NT2/D1 (cell line): ENCODE data around the gene C6orf62.

Experiments
- YY1 ChIP-seq: IDR thresholded peaks from 2 replicates; pipeline ENCODE4 v1.6.1; 2011; ENCODE audit not compliant: insufficient read length, insufficient read depth
- ZNF274 ChIP-seq: IDR thresholded peaks from 2 replicates; pipeline ENCODE4 v1.6.1; 2011; ENCODE audit warnings: mild to moderate bottlenecking, low read depth, low read length

DNA sequence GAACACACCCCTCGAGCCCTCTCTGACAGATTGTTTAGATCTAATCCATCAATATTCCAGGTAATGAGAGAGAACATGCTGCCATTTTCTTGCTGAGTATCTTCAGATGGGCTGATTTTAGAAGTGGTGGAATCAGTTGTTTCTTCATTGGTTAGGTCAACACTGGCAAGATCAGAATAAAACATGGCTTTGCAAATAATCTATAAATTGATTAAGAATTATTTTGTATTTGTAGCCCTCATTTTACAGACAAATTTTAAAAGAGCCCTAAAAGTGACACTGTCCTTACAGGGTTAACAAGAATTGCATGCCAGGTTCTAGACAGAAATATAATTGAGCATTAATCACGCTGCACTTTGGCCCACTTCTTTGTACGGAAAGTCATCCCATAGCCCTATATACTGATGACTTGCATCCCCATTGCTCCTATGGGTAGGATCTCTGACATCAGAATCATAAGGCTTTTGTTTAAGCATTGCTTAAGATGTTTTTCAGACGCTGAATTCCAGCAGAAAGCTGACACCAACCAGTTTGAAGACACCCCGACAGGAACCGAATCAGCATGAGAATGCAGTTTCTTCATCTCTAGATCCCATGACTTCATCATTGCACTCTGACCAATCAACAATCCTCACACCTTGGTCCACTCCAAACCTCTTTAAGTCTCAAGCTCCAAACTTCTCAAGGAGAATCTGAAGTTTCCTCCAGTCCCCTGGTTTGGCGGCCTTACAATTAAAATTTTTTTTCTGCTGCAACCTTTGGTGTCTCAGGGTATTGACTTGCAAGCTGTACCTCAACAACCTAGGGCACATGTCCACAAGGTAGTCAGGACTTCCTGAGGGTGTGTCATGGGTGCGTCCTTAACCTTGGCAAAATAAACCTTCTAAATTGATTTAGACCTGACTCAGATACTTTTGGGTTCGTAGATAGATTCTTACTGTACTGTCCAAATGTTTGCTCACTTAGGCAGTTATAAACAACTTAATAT lies 60.1 kb downstream of the C6orf62 start:
- no peak for TF ChIP-seq ZNF274
- no peak for TF ChIP-seq YY1
